K562 (cell line): ENCODE data around the gene LRRC26. TPM values are rescaled to one million over a fixed set of nuclear protein-coding genes. Genes with fewer than 3 reads are reported as not detected.

Source experiments
- ATAC-seq: fragments of 200-7000 bp; cut with Tn5 transposase; 3 replicates; pipeline ENCODE4 v1.9.1; 2020; ENCODE audit warnings: moderate library complexity
- BruUV-seq: library from RNA; stranded (reverse); fragments of 400-500 nt; replicated peaks from 2 replicates; lab custom pipeline; 2021; lab: Mats Ljungman, UMichigan
- CTCF ChIA-PET: fragments of 300-600 bp; formaldehyde crosslinking; extraction: SDS; loops from one replicate; lab custom pipeline; 2021; ENCODE audit warnings: low intra/inter-chr PET ratio; lab: Yijun Ruan, JAX
- POLR2A ChIA-PET: fragments of 300-600, 350-650 bp; sonication (Branson Sonifier 250); formaldehyde crosslinking; extraction: SDS; loops from one replicate; lab custom pipeline; 2021; ENCODE audit warnings: antibody characterized with exemption, inconsistent platforms; lab: Yijun Ruan, JAX
- DNase-seq, 4 experiments: peaks; one replicate each; pipeline versions ENCODE4 v3.0.0 to v3.0.0-alpha.2; 2011 to 2018; ENCODE audit warnings: low spot score in 3 of 4, mixed read lengths in 3 of 4; ENCODE audit errors: extremely low read depth in 1 of 4
- FAIRE-seq: peaks from 2 replicates; lab custom pipeline; 2011; peaks lifted over from hg19 to GRCh38; lab: Jason Lieb, UNC
- H2AFZ ChIP-seq: 2 replicates; pipeline ENCODE4 v1.6.0; 2011; ENCODE audit warnings: low read depth, low read length, control low read depth, inconsistent platforms
- H3K27ac ChIP-seq: fragments of 200-600 bp; 3 replicates; pipeline ENCODE4 v1.8.0; 2011; ENCODE audit warnings: low read depth, mild to moderate bottlenecking, control low read depth, inconsistent platforms, low read length, moderate library complexity, mixed read lengths; ENCODE audit errors: extremely low read depth
- H3K27me3 ChIP-seq, 2 experiments: fragments of 300-600 bp in 1 of 2; 2 replicates in 1 of 2; 3 replicates in 1 of 2; pipeline versions ENCODE4 v1.6.0 to v1.8.0; 2011; ENCODE audit warnings: inconsistent platforms in 2 of 2, low read length in 2 of 2, mild to moderate bottlenecking in 1 of 2, mixed read lengths in 1 of 2, moderate library complexity in 1 of 2; ENCODE audit not compliant: control insufficient read depth in 2 of 2, insufficient read depth in 2 of 2
- H3K36me3 ChIP-seq: fragments of 300-600 bp; 3 replicates; pipeline ENCODE4 v1.8.0; 2011; ENCODE audit warnings: mild to moderate bottlenecking, low read length, inconsistent platforms; ENCODE audit not compliant: control insufficient read depth, insufficient read depth
- H3K4me1 ChIP-seq, 2 experiments: fragments of 200-600 bp in 1 of 2; replicated peaks in 1 of 2; 2 replicates in 1 of 2; 3 replicates in 1 of 2; pipeline versions ENCODE4 v1.5.1 to v1.8.0; 2011; ENCODE audit warnings: inconsistent platforms in 2 of 2, low read length in 2 of 2, mild to moderate bottlenecking in 1 of 2, mixed read lengths in 1 of 2, moderate library complexity in 1 of 2; ENCODE audit not compliant: control insufficient read depth in 2 of 2, insufficient read depth in 2 of 2
- H3K4me2 ChIP-seq: 2 replicates; pipeline ENCODE4 v1.6.1; 2011; ENCODE audit warnings: low read length, control low read depth, inconsistent platforms, mixed read lengths; ENCODE audit not compliant: insufficient read depth
- H3K4me3 ChIP-seq: fragments of 200-600 bp; sonication (generic), shearing (Covaris generic); 2 replicates; pipeline ENCODE4 v1.5.1; 2016; ENCODE audit warnings: control low read depth, inconsistent platforms
- H3K79me2 ChIP-seq: fragments of 200-600 bp; 3 replicates; pipeline ENCODE4 v1.8.0; 2011; ENCODE audit warnings: low read length, inconsistent platforms; ENCODE audit not compliant: control insufficient read depth, insufficient read depth
- H3K9ac ChIP-seq, 2 experiments: 2 replicates each; pipeline versions ENCODE4 v1.6.0 to v1.6.1; 2011; ENCODE audit warnings: low read depth in 2 of 2, low read length in 2 of 2, control low read depth in 1 of 2, inconsistent platforms in 1 of 2, mild to moderate bottlenecking in 1 of 2, mixed read lengths in 1 of 2; ENCODE audit not compliant: insufficient read depth in 1 of 2
- H3K9me1 ChIP-seq: one replicate; pipeline ENCODE4 v1.6.0; 2011; ENCODE audit warnings: inconsistent platforms, mild to moderate bottlenecking, low read length, moderate library complexity; ENCODE audit not compliant: control insufficient read depth, insufficient read depth
- H3K9me3 ChIP-seq: replicated peaks from 2 replicates; pipeline ENCODE4 v1.5.1; 2011; ENCODE audit warnings: low read depth, low read length, inconsistent platforms; ENCODE audit not compliant: control insufficient read depth, insufficient read depth
- H4K20me1 ChIP-seq: replicated peaks from 2 replicates; pipeline ENCODE4 v1.6.1; 2011; ENCODE audit warnings: low read length, inconsistent platforms, mixed read lengths; ENCODE audit not compliant: control insufficient read depth, insufficient read depth
- CREM ChIP-seq: IDR thresholded peaks from 2 replicates; pipeline ENCODE4 v1.6.1; 2014; ENCODE audit warnings: antibody characterized with exemption, low read depth
- GABPB1 ChIP-seq: sonication (generic); formaldehyde crosslinking; IDR thresholded peaks from 2 replicates; pipeline ENCODE4 v1.8.0; 2022; ENCODE audit warnings: mild to moderate bottlenecking, missing genetic modification reagents
- HIVEP1 ChIP-seq: fragments of 250-450 bp; sonication (Bioruptor Pico); IDR thresholded peaks from 2 replicates; pipeline ENCODE4 v1.4.0; 2020; ENCODE audit warnings: mild to moderate bottlenecking
- HMGXB4 ChIP-seq: sonication (generic); formaldehyde crosslinking; IDR thresholded peaks from 2 replicates; pipeline ENCODE4 v1.8.1; 2023; ENCODE audit warnings: mild to moderate bottlenecking, missing genetic modification reagents
- HOXB6 ChIP-seq: fragments of 250-450 bp; sonication (Bioruptor Pico); IDR thresholded peaks from 2 replicates; pipeline ENCODE4 v1.5.1; 2022; ENCODE audit warnings: mild to moderate bottlenecking, borderline replicate concordance
- HSF4 ChIP-seq: fragments of 250-450 bp; sonication (Bioruptor Pico); IDR thresholded peaks from 2 replicates; pipeline ENCODE4 v2.1.2; 2022; ENCODE audit warnings: mild to moderate bottlenecking, moderate library complexity, borderline replicate concordance
- PML ChIP-seq: IDR thresholded peaks from 2 replicates; pipeline ENCODE4 v1.6.1; 2012; ENCODE audit warnings: low read length, inconsistent platforms
- SIN3B ChIP-seq: fragments of 450-650 bp; IDR thresholded peaks from 2 replicates; pipeline ENCODE4 v1.6.1; 2017; ENCODE audit warnings: low read depth, mild to moderate bottlenecking, moderate library complexity
- TCFL5 ChIP-seq: fragments of 250-450 bp; sonication (Bioruptor Pico); conservative IDR thresholded peaks from 2 replicates; pipeline ENCODE4 v1.6.1; 2021; ENCODE audit warnings: mild to moderate bottlenecking, moderate library complexity, matching md5 sums
- TSC22D4 ChIP-seq: fragments of 450-650 bp; IDR thresholded peaks from 2 replicates; pipeline ENCODE4 v1.6.1; 2016; ENCODE audit warnings: missing genetic modification characterization, missing biosample characterization, control low read depth
- ZNF165 ChIP-seq: fragments of 250-450 bp; sonication (Bioruptor Pico); IDR thresholded peaks from 2 replicates; pipeline ENCODE4 v1.4.0; 2020; ENCODE audit warnings: borderline replicate concordance
- ZNF224 ChIP-seq: sonication (generic); formaldehyde crosslinking; IDR thresholded peaks from 2 replicates; pipeline ENCODE4 v1.8.0; 2022; ENCODE audit warnings: mild to moderate bottlenecking, missing genetic modification reagents
- WGBS: fragments of 100-300 bp; shearing (Covaris generic); methylation state at CpG from one replicate; pipeline ENCODE4 v1.1.6; 2016; ENCODE audit warnings: low coverage, mixed read lengths; ENCODE audit not compliant: insufficient coverage; ENCODE audit errors: missing lambda C conversion rate; 5-methylcytosine and 5-hydroxymethylcytosine counted together
- in situ Hi-C: fragments of 300-500 bp; cut with MboI; formaldehyde crosslinking; loops from 4 replicates; pipeline ENCODE4 v1.15.0; 2018; ENCODE audit warnings: inconsistent platforms, mixed read lengths
- intact Hi-C: fragments of 100-400 bp; cut with micrococcal nuclease; formaldehyde crosslinking; loops from 2 replicates; pipeline ENCODE4 v1.14.2; 2022
- polyA plus RNA-seq, 8 experiments: library from polyadenylated mRNA; depleted of rRNA in 4 of 8; stranded (reverse) in 5 of 8; unstranded in 3 of 8; fragments of >200 nt; fragmentation: Nextera tagmentation in 2 of 8; fragmentation: Illumina TruSeq in 1 of 8; extraction: Ambion mirVana in 2 of 8; extraction: Trizol in 1 of 8; gene quantifications; 2 replicates each; pipeline versions ENCODE4 v1.2.1 to v1.2.3, GENCODE V29; 2011 to 2014; ENCODE audit warnings: inconsistent platforms in 1 of 8, missing spikeins in 1 of 8
- total RNA-seq, 7 experiments: library from RNA; depleted of rRNA in 6 of 7; stranded (reverse); fragments of >200 nt in 6 of 7; fragmentation: Illumina TruSeq in 2 of 7; extraction: Trizol in 2 of 7; gene quantifications; 2 replicates each; pipeline versions ENCODE4 v1.2.1 to v1.2.3, GENCODE V29; 2011 to 2021; ENCODE audit warnings: low replicate concordance in 1 of 7
- TF ChIP-seq, protein P1 (sequence below), 3 experiments: fragments of 200-800 bp in 1 of 3; fragments of 250-450 bp in 1 of 3; fragments of 450-650 bp in 1 of 3; sonication (Bioruptor Pico) in 1 of 3; sonication (Bioruptor generic) in 1 of 3; formaldehyde crosslinking in 1 of 3; IDR thresholded peaks; 2 replicates each; pipeline versions ENCODE4 v1.6.1 to v1.8.0; 2016 to 2022; ENCODE audit warnings: mild to moderate bottlenecking in 2 of 3, missing genetic modification characterization in 2 of 3, missing compliant biosample characterization in 1 of 3, moderate library complexity in 1 of 3
- TF ChIP-seq, protein P2 (sequence below): fragments of 250-450 bp; sonication (Bioruptor Pico); IDR thresholded peaks from 2 replicates; pipeline ENCODE4 v1.9.0; 2021; ENCODE audit warnings: mild to moderate bottlenecking, inconsistent platforms

LRRC26 gene
- total and polyA plus RNA-seq, 9 of the 15 experiments (the other 6 are each of a cell fraction or from before 2014, with no cell fraction given) = not detected

DNA sequence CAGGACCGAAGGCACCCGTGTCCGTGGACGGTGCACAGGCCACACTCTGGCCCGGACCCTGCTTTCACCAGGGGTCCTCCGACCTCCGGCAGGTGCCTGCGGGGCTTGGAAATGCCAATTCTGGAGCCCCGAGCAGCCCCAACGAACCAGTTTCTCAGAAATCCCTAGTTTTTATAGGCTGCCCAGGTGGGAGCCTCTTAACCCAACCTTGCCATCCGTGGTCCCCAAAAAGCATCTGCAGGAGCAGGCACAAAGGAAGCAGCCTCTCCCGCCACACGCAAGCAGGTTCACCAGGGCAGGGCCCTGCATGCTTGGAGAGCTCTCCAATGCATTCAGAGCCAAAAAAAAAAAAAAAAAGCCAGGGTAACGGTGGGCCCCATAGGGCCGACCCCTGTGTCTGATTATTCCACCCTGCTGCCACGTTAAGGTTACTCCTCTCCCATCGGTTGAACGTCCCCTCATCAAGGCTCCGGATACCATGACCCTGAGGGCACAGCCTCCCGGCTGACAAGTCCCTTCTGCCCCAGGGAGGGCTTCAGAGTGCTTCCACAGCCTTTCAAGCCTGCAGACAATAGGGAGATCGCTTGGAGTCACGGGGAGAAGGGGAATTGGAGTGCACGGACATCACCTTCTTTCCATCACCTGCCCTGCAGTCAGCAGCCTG is 31.5 kb upstream of the LRRC26 start:
- WGBS = 5% methylated on average over 23 of the region's 23 CpGs
- CTCF ChIA-PET = no interaction called here
- H3K79me2 ChIP-seq = peaks cover 81% of the 10 kb centered on the region
- peaks cover 14% of the 10 kb centered on the region; the same call in 2 of the 3 replicates for H3K36me3 ChIP-seq
- peaks cover 5% of the 10 kb centered on the region for H4K20me1 ChIP-seq
- POLR2A ChIA-PET = interaction anchor here (0.5 to 5.7 kb wide), 8 partner anchors 10 to 39 kb away, joined by 3 to 56 read pairs (median 6); partner anchors contain the start of genes ANAPC2, SSNA1 and TUBB4B
- peaks cover 3% of the 10 kb centered on the region for H3K9me1 ChIP-seq
- intact Hi-C loops = loop anchor here (2.0 kb wide), 1 partner anchor 17 kb away; no protein-coding TSS in a partner anchor
- peak overlapping the region; percentile 73 to 94 for H3K9ac ChIP-seq
- no peak for ATAC-seq
- H3K4me3 ChIP-seq = peak overlapping the region; percentile 52
- no peaks in the 10 kb centered on the region for H3K27me3 ChIP-seq
- no peaks in the 10 kb centered on the region for H3K9me3 ChIP-seq
- H2AFZ ChIP-seq = peak overlapping the region; percentile 62
- peaks cover 34 to 82% of the 10 kb centered on the region in 2 experiments for H3K4me1 ChIP-seq
- peak overlapping the region; percentile 81 for H3K4me2 ChIP-seq
- in situ Hi-C loops = no loop called here
- FAIRE-seq = peak; percentile 57
- peak overlapping the region; percentile 70 for H3K27ac ChIP-seq
- no TSS peak for BruUV-seq
- DNase-seq = no peak
- TF ChIP-seq SIN3B (peak; percentile 48; the same call in 1 of the 2 replicates), HOXB6 (CRISPR knock-in tag) (no peak), ZNF165 (CRISPR knock-in tag) (no peak), HMGXB4 (CRISPR knock-in tag) (no peak), TCFL5 (CRISPR knock-in tag) (no peak), ZNF224 (CRISPR knock-in tag) (no peak), PML (no peak), HSF4 (CRISPR knock-in tag) (no peak), GABPB1 (CRISPR knock-in tag) (no peak; the same call in 1 of the 2 replicates), HIVEP1 (CRISPR knock-in tag) (no peak), TSC22D4 (tag) (no peak), CREM (no peak)
- TF ChIP-seq, protein P1, sequence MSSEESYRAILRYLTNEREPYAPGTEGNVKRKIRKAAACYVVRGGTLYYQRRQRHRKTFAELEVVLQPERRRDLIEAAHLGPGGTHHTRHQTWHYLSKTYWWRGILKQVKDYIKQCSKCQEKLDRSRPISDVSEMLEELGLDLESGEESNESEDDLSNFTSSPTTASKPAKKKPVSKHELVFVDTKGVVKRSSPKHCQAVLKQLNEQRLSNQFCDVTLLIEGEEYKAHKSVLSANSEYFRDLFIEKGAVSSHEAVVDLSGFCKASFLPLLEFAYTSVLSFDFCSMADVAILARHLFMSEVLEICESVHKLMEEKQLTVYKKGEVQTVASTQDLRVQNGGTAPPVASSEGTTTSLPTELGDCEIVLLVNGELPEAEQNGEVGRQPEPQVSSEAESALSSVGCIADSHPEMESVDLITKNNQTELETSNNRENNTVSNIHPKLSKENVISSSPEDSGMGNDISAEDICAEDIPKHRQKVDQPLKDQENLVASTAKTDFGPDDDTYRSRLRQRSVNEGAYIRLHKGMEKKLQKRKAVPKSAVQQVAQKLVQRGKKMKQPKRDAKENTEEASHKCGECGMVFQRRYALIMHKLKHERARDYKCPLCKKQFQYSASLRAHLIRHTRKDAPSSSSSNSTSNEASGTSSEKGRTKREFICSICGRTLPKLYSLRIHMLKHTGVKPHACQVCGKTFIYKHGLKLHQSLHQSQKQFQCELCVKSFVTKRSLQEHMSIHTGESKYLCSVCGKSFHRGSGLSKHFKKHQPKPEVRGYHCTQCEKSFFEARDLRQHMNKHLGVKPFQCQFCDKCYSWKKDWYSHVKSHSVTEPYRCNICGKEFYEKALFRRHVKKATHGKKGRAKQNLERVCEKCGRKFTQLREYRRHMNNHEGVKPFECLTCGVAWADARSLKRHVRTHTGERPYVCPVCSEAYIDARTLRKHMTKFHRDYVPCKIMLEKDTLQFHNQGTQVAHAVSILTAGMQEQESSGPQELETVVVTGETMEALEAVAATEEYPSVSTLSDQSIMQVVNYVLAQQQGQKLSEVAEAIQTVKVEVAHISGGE (CRISPR knock-in tag; IDR thresholded peaks at IDR 0.05) = peak in 1 of 3 experiments; percentile 52; a peak in 1 of 6 replicates
- TF ChIP-seq, protein P2, sequence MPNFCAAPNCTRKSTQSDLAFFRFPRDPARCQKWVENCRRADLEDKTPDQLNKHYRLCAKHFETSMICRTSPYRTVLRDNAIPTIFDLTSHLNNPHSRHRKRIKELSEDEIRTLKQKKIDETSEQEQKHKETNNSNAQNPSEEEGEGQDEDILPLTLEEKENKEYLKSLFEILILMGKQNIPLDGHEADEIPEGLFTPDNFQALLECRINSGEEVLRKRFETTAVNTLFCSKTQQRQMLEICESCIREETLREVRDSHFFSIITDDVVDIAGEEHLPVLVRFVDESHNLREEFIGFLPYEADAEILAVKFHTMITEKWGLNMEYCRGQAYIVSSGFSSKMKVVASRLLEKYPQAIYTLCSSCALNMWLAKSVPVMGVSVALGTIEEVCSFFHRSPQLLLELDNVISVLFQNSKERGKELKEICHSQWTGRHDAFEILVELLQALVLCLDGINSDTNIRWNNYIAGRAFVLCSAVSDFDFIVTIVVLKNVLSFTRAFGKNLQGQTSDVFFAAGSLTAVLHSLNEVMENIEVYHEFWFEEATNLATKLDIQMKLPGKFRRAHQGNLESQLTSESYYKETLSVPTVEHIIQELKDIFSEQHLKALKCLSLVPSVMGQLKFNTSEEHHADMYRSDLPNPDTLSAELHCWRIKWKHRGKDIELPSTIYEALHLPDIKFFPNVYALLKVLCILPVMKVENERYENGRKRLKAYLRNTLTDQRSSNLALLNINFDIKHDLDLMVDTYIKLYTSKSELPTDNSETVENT (CRISPR knock-in tag) = 0 out of 2 replicates have a peak, but pooled peaks have one; percentile 7
